Measurements from ENCODE around the gene CLDN7.

DNA sequence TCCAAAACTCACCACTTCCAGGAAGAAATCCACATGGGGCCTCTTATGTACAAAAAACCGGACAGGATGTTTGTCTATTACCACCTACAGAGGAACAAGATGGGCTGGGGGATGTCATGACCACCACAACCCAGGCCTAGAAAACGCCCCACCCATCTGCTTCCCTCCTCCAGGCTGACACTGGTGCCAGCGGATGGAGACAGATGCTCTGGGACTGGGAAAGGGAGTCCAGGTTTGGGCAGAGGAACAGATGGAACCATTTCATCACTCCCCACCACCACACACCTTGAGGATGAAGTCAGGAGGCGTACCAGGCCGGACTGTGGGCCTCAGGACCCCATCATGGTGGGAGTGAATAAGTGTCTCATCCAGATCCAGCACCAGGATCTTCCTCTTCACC is 15.5 kb downstream of the CLDN7 start:
- TF ChIP-seq CSDC2 (CRISPR knock-in tag; IDR thresholded peaks at IDR 0.05) (no peak), ZFP3 (CRISPR knock-in tag; IDR thresholded peaks at IDR 0.05) (no peak)
- TF ChIP-seq, protein P1, sequence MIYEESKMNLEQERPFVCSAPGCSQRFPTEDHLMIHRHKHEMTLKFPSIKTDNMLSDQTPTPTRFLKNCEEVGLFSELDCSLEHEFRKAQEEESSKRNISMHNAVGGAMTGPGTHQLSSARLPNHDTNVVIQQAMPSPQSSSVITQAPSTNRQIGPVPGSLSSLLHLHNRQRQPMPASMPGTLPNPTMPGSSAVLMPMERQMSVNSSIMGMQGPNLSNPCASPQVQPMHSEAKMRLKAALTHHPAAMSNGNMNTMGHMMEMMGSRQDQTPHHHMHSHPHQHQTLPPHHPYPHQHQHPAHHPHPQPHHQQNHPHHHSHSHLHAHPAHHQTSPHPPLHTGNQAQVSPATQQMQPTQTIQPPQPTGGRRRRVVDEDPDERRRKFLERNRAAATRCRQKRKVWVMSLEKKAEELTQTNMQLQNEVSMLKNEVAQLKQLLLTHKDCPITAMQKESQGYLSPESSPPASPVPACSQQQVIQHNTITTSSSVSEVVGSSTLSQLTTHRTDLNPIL (CRISPR knock-in tag; IDR thresholded peaks at IDR 0.05; ENCODE audit: low read depth) = no peak

Data from SK-N-SH treated with all-trans-retinoic acid at 6 μM for 48 hours (cell line).